SK-N-SH (cell line): ENCODE measurements around the gene CCNL1.

Experiments
- EP300 ChIP-seq, 2 experiments: IDR thresholded peaks; 2 replicates each; pipeline versions ENCODE4 v1.4.0 to v1.6.1; 2012; ENCODE audit warnings: borderline replicate concordance in 1 of 2, low read depth in 1 of 2, low read length in 1 of 2
- EZH2phosphoT487 ChIP-seq: fragments of 200-600 bp; sonication (generic); IDR thresholded peaks from 2 replicates; pipeline ENCODE4 v1.6.1; 2017; ENCODE audit warnings: low read depth, mixed run types, mild to moderate bottlenecking, antibody characterized with exemption, moderate library complexity, borderline replicate concordance
- FOXM1 ChIP-seq: IDR thresholded peaks from 2 replicates; pipeline ENCODE4 v1.4.0; 2012; ENCODE audit warnings: low read depth, mild to moderate bottlenecking
- NFIC ChIP-seq: IDR thresholded peaks from 2 replicates; pipeline ENCODE4 v1.4.0; 2012; ENCODE audit warnings: borderline replicate concordance
- POLR2AphosphoS5 ChIP-seq: IDR thresholded peaks from 2 replicates; pipeline ENCODE4 v1.6.1; 2012; ENCODE audit warnings: low read depth, low read length
- SIN3A ChIP-seq: IDR thresholded peaks from 2 replicates; pipeline ENCODE4 v1.6.1; 2012; ENCODE audit warnings: low read depth, mild to moderate bottlenecking, low read length, moderate library complexity, borderline replicate concordance
- TAF1 ChIP-seq: IDR thresholded peaks from 2 replicates; pipeline ENCODE4 v1.6.1; 2012; ENCODE audit warnings: low read depth, mild to moderate bottlenecking, low read length, moderate library complexity, borderline replicate concordance
- YY1 ChIP-seq: IDR thresholded peaks from 2 replicates; pipeline ENCODE4 v1.4.0; 2012; ENCODE audit warnings: low read depth, mild to moderate bottlenecking
- TF ChIP-seq, protein P1 (sequence below): fragments of 200-600 bp; sonication (generic); IDR thresholded peaks from 2 replicates; pipeline ENCODE4 v1.6.1; 2017; ENCODE audit warnings: antibody characterized with exemption, mild to moderate bottlenecking, moderate library complexity
- TF ChIP-seq, protein P2 (sequence below): fragments of 150-350 bp; IDR thresholded peaks from 2 replicates; pipeline ENCODE4 v1.6.1; 2017; ENCODE audit warnings: antibody characterized with exemption, low read length, low read depth, borderline replicate concordance
- TF ChIP-seq, protein P3 (sequence below): IDR thresholded peaks from 2 replicates; pipeline ENCODE4 v1.6.1; 2012; ENCODE audit warnings: mild to moderate bottlenecking, low read depth, low read length, moderate library complexity

DNA sequence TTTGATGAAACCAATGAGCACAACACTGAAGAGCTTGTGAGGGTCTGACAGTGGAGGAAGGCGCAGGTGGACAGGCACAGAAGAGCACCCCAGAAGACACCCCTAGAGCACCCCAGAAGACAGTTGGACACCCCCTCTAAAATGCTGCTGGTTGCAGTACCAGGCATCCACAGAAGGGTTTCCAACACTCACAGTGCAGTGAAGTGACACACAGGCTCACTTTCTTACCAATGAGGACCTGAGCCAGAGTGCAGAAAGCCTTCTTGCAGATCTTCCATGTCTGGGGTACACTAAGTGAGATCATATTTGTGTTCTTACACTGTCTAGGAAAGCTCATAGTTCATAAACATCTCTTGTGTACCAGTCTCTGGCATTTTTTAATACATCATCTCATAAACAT, 27.6 kb downstream of the CCNL1 start:
- TF ChIP-seq, protein P1, sequence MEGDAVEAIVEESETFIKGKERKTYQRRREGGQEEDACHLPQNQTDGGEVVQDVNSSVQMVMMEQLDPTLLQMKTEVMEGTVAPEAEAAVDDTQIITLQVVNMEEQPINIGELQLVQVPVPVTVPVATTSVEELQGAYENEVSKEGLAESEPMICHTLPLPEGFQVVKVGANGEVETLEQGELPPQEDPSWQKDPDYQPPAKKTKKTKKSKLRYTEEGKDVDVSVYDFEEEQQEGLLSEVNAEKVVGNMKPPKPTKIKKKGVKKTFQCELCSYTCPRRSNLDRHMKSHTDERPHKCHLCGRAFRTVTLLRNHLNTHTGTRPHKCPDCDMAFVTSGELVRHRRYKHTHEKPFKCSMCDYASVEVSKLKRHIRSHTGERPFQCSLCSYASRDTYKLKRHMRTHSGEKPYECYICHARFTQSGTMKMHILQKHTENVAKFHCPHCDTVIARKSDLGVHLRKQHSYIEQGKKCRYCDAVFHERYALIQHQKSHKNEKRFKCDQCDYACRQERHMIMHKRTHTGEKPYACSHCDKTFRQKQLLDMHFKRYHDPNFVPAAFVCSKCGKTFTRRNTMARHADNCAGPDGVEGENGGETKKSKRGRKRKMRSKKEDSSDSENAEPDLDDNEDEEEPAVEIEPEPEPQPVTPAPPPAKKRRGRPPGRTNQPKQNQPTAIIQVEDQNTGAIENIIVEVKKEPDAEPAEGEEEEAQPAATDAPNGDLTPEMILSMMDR: no peak
- TF ChIP-seq POLR2AphosphoS5 (no peak), EZH2phosphoT487 (no peak), FOXM1 (no peak), NFIC (no peak), EP300 (IDR thresholded peaks at IDR 0.05; ENCODE audit: borderline replicate concordance in 1 of 2, low read depth in 1 of 2, low read length in 1 of 2) (no peak), TAF1 (no peak), YY1 (no peak), SIN3A (no peak)
- TF ChIP-seq, protein P2, sequence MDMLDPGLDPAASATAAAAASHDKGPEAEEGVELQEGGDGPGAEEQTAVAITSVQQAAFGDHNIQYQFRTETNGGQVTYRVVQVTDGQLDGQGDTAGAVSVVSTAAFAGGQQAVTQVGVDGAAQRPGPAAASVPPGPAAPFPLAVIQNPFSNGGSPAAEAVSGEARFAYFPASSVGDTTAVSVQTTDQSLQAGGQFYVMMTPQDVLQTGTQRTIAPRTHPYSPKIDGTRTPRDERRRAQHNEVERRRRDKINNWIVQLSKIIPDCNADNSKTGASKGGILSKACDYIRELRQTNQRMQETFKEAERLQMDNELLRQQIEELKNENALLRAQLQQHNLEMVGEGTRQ: no peak
- TF ChIP-seq, protein P3, sequence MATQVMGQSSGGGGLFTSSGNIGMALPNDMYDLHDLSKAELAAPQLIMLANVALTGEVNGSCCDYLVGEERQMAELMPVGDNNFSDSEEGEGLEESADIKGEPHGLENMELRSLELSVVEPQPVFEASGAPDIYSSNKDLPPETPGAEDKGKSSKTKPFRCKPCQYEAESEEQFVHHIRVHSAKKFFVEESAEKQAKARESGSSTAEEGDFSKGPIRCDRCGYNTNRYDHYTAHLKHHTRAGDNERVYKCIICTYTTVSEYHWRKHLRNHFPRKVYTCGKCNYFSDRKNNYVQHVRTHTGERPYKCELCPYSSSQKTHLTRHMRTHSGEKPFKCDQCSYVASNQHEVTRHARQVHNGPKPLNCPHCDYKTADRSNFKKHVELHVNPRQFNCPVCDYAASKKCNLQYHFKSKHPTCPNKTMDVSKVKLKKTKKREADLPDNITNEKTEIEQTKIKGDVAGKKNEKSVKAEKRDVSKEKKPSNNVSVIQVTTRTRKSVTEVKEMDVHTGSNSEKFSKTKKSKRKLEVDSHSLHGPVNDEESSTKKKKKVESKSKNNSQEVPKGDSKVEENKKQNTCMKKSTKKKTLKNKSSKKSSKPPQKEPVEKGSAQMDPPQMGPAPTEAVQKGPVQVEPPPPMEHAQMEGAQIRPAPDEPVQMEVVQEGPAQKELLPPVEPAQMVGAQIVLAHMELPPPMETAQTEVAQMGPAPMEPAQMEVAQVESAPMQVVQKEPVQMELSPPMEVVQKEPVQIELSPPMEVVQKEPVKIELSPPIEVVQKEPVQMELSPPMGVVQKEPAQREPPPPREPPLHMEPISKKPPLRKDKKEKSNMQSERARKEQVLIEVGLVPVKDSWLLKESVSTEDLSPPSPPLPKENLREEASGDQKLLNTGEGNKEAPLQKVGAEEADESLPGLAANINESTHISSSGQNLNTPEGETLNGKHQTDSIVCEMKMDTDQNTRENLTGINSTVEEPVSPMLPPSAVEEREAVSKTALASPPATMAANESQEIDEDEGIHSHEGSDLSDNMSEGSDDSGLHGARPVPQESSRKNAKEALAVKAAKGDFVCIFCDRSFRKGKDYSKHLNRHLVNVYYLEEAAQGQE: no peak
